Mucosa of descending colon (tissue), 3 donors: Measurements from ENCODE around the gene PRRC2B. TPM values are rescaled to one million over a fixed set of nuclear protein-coding genes. Genes with fewer than 3 reads are reported as not detected.

ENCODE experiments used
- ATAC-seq: fragments of 200-7000 bp; cut with Tn5 transposase; one replicate; pipeline ENCODE4 v1.9.1; 2020; ENCODE audit warnings: mild to moderate bottlenecking, moderate library complexity
- DNase-seq, 3 donors: peaks; one replicate each; pipeline ENCODE4 v3.0.0-alpha.2; 2020
- H3K36me3 ChIP-seq: fragments of 200-600 bp; one replicate; pipeline ENCODE4 v1.8.0; 2021; ENCODE audit warnings: low read depth, mild to moderate bottlenecking
- H3K4me1 ChIP-seq: fragments of 200-600 bp; one replicate; pipeline ENCODE4 v1.8.0; 2021; ENCODE audit warnings: low read depth, mild to moderate bottlenecking
- H3K4me3 ChIP-seq: fragments of 200-600 bp; one replicate; pipeline ENCODE4 v1.8.0; 2021; ENCODE audit warnings: mild to moderate bottlenecking
- H3K9me3 ChIP-seq: fragments of 200-600 bp; one replicate; pipeline ENCODE4 v1.8.0; 2021; ENCODE audit warnings: mild to moderate bottlenecking
- CTCF ChIP-seq: fragments of 200-600 bp; IDR thresholded peaks from one replicate; pipeline ENCODE4 v1.8.0; 2022; ENCODE audit warnings: antibody characterized with exemption, mild to moderate bottlenecking
- intact Hi-C, 2 donors: fragments of 100-400 bp; cut with DNase I in 1 of 2; cut with micrococcal nuclease in 1 of 2; formaldehyde crosslinking; loops; one replicate each; pipeline versions ENCODE4 v1.11.0 to v1.11.1; 2022; cut with DNase I, micrococcal nuclease
- total RNA-seq, 3 donors: library from RNA; stranded (reverse); fragmentation: NEBNext Ultra II Directional in 2 of 3; extraction: Animal tissue kit (Norgen Biotek cat#: 25700) in 2 of 3; gene quantifications; one replicate each; pipeline versions ENCODE4 v1.2.1 to v1.2.4, GENCODE V29; 2021 to 2023
- donor health status: DM: no; HTN: no; CAD: no; lungs with moderate emphysema.
- donor health status: DM: no; HTN: no; CAD: no.
- donor health status: DM: no; HTN: yes; CAD: no.

PRRC2B gene
- total RNA-seq, 3 donors from 2014 or later: 105 to 175 (median 113) TPM

GRCh38 chr9:131475111-131475955 is 81.4 kb downstream of the PRRC2B start:
- ATAC-seq: no peak
- intact Hi-C loops: no loop called here
- TF ChIP-seq CTCF: no peak
- Histone ChIP-seq H3K36me3 (peaks cover 11% of the 10 kb centered on the region), H3K9me3 (no peaks in the 10 kb centered on the region), H3K4me1 (no peaks in the 10 kb centered on the region), H3K4me3 (no peak overlapping the region)
- peak in 1 of 3 donors; percentile 24 for DNase-seq

GRCh38 chr9:131475956-131476776 is 82.3 kb downstream of the PRRC2B start:
- DNase-seq: peak in 1 of 3 donors; percentile 30
- TF ChIP-seq CTCF: no peak
- intact Hi-C loops: no loop called here
- Histone ChIP-seq H3K4me3 (no peak overlapping the region), H3K4me1 (no peaks in the 10 kb centered on the region), H3K36me3 (peaks cover 11% of the 10 kb centered on the region), H3K9me3 (no peaks in the 10 kb centered on the region)
- ATAC-seq: peak; percentile 12

- Histone ChIP-seq H3K4me3 (no peak overlapping the region), H3K9me3 (no peaks in the 10 kb centered on the region), H3K4me1 (no peaks in the 10 kb centered on the region), H3K36me3 (peaks cover 13% of the 10 kb centered on the region)
- intact Hi-C loops: no loop called here
- DNase-seq: peak in 1 of 3 donors; percentile 21
- TF ChIP-seq CTCF: no peak
- ATAC-seq: no peak
These were observed 83.0 kb downstream of the PRRC2B start for GRCh38 chr9:131476777-131477345.

GRCh38 chr9:131477367-131477766 is 83.5 kb downstream of the PRRC2B start:
- no peak for TF ChIP-seq CTCF
- Histone ChIP-seq H3K4me3 (no peak overlapping the region), H3K9me3 (no peaks in the 10 kb centered on the region), H3K36me3 (peaks cover 18% of the 10 kb centered on the region), H3K4me1 (no peaks in the 10 kb centered on the region)
- intact Hi-C loops: no loop called here
- ATAC-seq (no peak), DNase-seq (peak in 1 of 3 donors; percentile 11)

- no peak overlapping the region for H3K4me3 ChIP-seq
- DNase-seq: peak in 1 of 3 donors; percentile 8
- no peak for TF ChIP-seq CTCF
- intact Hi-C loops: no loop called here
- no peak for ATAC-seq
- no peaks in the 10 kb centered on the region for H3K4me1 ChIP-seq
- peaks cover 23% of the 10 kb centered on the region for H3K36me3 ChIP-seq
- H3K9me3 ChIP-seq: no peaks in the 10 kb centered on the region
These were observed 84.0 kb downstream of the PRRC2B start for GRCh38 chr9:131477816-131478419.
